Fibroblast of lung (primary cell): ENCODE data around the gene RUBCN.
"Not testable (repeated sequence)": the region's sequence is repeated elsewhere in the genome, so short reads cannot be mapped to it uniquely, and the experiment has no call there.

ENCODE experiments used
- CTCF ChIP-seq, 2 donors: IDR thresholded peaks in 1 of 2; conservative IDR thresholded peaks in 1 of 2; 1 replicate in 1 of 2; 2 replicates in 1 of 2; pipeline ENCODE4 v1.5.1; 2011 to 2012; ENCODE audit warnings: low read length in 2 of 2, control low read depth in 1 of 2, inconsistent platforms in 1 of 2, low read depth in 1 of 2, mild to moderate bottlenecking in 1 of 2
- EZH2 ChIP-seq: IDR thresholded peaks from 2 replicates; pipeline ENCODE4 v1.5.1; 2012; ENCODE audit warnings: low read length, control low read depth, mild to moderate bottlenecking; ENCODE audit errors: missing control alignments

GRCh38 chr3:197665142-197665491, 71.6 kb downstream of the RUBCN start:
- not testable (repeated sequence) for TF ChIP-seq CTCF (conservative IDR thresholded peaks at IDR 0.05 in 1 of 2, IDR thresholded peaks at IDR 0.05 in 1 of 2; ENCODE audit: low read depth in 1 of 2, low read length in 2 of 2); EZH2
